GM21360 (cell line): ENCODE measurements around the gene NNMT.

ENCODE experiments used
- ATAC-seq: cut with Tn5 transposase; IDR thresholded peaks from one replicate; pipeline ENCODE4 v1.9.1; 2021; ENCODE audit warnings: mild to moderate bottlenecking, moderate library complexity; ENCODE audit not compliant: unreplicated experiment

NNMT gene

DNA sequence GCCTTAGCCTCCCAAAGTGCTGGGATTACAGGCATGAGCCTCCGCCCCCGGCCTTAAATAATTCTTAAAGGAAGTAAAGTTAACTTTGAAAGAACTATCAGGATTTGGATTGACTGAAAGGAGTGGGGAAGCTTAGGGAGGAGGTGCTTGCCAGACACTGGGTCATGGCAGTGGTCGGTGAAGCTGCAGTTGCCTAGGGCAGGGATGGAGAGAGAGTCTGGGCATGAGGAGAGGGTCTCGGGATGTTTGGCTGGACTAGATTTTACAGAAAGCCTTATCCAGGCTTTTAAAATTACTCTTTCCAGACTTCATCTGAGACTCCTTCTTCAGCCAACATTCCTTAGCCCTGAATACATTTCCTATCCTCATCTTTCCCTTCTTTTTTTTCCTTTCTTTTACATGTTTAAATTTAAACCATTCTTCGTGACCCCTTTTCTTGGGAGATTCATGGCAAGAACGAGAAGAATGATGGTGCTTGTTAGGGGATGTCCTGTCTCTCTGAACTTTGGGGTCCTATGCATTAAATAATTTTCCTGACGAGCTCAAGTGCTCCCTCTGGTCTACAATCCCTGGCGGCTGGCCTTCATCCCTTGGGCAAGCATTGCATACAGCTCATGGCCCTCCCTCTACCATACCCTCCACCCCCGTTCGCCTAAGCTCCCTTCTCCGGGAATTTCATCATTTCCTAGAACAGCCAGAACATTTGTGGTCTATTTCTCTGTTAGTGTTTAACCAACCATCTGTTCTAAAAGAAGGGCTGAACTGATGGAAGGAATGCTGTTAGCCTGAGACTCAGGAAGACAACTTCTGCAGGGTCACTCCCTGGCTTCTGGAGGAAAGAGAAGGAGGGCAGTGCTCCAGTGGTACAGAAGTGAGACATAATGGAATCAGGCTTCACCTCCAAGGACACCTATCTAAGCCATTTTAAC lies at the start of gene NNMT:
Gene NNMT (plus strand): TSS at position 724 of the 929 bp plus-strand sequence. CDS start 158 bp downstream, at position 882.
- no peak for ATAC-seq

DNA sequence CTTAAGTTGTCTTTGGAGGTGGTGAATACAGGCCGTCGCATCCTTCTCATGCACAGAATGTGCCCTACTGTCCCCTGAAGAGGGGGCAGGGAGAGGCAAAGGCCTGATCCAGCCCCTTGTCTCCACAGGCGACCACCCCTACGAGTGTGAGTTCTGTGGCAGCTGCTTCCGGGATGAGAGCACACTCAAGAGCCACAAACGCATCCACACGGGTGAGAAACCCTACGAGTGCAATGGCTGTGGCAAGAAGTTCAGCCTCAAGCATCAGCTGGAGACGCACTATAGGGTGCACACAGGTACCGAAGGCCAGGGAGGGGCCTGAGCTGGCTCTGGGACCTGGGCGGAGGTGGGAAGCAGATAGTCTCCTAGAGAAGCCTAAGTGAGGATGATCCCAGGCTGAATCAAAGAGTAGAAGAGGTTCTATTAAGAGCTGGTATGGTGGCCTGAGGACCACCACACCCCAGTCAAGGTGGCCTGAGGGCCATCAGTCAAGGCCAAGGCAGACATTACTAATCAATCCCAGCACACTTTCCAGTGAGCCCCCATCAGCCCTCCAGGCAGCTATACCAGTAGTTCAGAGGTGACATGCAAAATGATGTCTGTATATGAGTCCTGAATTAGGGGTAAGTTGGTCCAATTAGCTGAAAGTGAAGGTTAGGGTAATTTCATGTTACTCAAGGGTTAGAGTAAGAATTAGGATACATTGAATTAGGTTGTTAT lies 49.0 kb upstream of the NNMT start:
- no peak for ATAC-seq

DNA sequence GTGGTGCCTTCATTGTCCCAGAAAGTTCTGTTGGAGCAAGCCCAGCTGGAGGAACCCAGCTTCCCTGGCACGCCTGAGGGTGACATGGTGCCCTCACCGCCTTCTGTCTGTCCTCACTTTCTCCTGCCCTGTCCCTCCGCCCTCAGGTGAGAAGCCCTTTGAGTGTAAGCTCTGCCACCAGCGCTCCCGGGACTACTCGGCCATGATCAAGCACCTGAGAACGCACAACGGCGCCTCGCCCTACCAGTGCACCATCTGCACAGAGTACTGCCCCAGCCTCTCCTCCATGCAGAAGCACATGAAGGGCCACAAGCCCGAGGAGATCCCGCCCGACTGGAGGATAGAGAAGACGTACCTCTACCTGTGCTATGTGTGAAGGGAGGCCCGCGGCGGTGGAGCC lies 46.0 kb upstream of the NNMT start:
- ATAC-seq = no peak

DNA sequence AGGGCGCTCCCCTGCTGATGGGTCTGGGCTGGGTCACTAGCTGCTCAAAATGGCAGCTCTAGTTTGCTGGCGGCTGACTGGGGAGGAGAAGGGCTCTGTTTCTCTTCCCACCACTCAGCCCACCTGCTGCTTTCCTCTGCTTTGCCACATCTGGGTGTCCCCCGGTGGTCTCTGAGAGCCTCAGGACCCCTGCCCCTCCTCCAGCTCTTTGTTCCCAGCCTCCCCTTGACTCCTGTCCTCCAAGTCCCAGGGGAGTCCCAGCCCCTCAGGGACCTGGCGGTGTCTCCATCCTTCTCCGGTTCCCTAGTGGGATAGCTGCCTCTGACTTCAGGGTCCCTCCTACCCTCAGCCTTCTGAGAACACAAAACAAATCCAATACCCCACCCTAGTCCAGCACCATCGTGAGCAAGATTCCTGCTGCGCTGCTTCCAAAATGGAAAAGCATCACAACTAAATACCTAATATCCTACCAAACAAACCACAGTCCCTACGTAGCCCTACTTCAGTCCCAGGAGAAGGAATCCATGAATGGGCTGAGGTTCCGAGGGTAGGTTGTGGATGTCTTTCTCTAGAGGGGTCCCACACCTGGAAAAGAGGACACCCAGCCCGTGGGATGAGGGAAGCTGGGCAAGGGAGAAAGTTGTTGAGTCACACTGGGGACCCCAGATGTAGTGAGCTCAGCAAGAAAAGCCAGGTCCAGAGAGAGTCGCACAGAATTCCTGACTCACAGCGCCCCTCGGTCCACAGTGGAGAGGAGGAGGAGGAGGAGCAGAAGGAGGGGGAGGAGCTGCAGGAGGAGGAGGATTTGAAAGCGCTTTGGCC lies 45.0 kb upstream of the NNMT start:
- no peak for ATAC-seq

DNA sequence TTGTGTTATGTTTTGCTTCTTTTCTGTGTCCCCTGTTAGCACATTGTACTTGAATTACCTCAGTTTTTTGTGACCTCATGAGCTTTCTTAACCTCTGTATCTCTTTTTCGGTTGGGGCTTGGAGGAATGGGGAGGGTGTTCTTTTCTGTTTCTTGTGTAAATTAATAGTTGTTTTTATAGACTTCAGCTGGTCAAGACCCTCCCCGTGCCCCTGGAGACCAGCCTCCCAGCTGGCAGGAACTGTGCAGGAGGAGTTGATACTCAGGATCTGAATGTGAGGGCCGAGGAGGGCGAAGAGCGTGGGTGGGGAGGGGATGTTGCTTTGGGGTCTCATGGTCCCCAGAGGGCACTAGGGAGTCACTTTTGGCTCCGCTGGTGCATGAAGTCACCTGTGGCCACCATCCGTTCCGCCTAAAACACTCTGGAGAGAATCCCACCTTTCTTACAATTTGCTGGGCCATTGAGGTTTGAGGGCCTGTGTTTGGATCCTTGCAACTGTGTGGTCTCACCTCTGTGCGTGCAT lies 44.3 kb upstream of the NNMT start:
- no peak for ATAC-seq

DNA sequence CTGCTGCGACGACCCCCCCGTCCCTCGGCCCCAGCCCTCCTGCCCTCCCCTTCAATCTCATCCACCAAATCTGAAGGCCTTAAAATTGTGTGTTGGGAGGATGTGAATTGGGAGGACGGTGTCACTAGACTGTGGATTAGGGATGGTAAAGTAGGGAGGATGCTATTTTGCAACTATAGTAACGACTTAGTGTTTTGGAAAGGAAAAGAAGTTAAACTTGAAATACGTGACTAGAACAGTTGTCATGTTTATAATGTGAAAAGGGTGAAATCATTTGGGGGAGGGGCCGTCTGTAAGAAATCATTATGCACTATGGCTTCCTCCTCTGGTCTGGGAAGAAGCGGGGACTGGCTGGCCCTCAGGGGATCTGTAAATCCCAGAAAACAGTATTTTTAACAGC lies 43.4 kb upstream of the NNMT start:
- no peak for ATAC-seq

DNA sequence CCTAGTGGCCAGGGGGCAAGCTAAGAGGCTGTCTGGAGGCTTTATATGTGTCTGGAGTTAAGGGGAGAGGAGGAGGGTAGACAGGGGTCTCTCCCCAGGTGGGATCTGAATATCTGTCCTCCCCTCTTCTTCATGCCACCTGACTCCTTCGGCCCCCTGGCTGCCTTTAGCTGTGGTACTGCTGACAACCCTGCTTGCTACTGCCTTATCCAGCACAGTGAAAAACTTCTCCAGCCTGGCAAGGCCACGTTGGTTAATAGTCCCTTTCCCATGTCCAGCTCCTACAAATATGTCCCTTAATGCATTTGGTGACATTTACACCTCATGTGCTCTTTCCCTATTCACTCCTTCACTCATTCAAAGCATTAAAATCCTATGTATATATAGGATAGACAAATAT lies 42.4 kb upstream of the NNMT start:
- ATAC-seq = no peak

DNA sequence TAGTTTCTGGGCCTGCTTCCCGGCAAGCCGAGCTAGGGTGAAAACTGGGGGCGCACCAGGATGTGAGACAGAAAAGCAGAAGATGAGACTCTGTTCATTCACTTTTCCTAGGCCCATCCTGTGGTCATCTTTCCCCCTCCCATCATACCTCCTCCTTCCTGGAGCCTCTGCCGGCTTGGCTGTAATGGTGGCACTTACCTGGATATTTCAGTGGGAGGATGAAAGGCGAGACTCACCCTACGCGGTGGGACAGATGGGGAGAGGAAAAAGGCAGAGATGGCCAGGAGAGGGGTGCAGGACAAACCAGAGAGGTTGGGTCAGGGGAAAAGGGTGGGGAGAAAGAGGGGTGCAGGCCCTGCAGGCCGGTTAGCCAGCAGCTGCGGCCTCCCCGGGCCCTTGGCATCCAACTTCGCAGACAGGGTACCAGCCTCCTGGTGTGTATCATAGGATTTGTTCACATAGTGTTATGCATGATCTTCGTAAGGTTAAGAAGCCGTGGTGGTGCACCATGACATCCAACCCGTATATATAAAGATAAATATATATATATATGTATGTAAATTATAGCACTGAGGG lies 41.5 kb upstream of the NNMT start:
- no peak for ATAC-seq

DNA sequence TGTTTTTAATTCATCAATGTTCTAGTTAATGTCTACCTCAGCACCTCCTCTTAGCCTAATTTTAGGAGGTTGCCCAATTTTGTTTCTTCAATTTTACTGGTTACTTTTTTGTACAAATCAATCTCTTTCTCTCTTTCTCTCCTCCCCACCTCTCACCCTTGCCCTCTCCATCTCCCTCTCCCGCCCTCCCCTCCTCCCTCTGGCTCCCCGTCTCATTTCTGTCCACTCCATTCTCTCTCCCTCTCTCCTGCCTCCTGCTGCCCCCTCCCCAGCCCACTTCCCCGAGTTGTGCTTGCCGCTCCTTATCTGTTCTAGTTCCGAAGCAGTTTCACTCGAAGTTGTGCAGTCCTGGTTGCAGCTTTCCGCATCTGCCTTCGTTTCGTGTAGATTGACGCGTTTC lies 40.9 kb upstream of the NNMT start:
- no peak for ATAC-seq

DNA sequence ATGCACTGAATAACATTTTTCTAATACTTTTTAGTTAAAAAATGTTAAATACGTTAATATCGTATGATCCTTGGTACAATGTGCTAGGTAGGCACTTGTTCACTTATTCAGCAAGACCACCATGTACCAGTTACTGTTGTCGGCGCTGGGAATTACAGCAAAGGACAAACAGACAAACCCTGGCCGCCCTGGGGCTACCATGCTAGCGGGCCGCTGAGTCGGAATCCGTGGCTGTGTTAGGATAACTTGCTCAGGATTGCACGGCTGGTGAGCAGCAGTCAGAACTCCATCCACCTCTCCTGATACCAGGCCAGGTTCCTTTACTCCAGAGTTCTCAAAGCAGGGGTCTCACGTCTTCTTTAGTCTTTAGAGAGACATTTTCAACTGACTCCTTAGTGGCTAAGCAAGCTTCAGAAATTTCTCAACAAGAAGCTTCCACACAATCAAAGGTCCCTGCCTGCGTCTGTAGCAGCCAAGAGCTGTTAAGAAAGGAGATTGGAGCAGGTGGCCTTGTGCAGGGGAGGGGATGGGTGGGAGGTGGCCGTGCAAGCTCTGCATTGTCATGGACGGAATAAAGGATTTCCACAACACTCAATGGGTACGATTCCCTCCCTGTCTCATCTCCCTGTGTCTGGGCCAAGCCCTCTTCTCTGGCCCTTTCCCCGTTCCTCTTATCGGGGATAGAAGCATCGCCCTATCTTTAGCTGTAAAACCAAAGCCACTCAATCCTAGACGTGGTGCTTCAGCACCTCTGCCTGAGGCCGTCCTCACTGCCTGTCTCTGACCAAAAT lies 39.8 kb upstream of the NNMT start:
- ATAC-seq = no peak

DNA sequence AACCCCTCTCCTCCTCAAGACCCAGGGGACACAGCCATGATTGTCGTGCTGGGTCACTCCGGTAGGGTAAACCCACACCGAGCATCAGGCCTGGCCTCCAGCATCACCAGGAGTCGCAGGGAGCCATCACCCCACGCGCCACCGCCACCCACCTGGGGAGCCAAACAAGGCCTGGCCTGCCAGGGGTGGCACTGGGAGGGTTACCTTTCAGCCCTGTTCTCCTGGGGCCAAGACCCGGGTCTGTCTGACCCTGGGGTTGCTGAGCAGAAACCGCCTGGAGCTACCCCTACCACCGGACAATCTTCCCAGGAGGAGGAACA lies 39.3 kb upstream of the NNMT start:
- ATAC-seq = no peak

DNA sequence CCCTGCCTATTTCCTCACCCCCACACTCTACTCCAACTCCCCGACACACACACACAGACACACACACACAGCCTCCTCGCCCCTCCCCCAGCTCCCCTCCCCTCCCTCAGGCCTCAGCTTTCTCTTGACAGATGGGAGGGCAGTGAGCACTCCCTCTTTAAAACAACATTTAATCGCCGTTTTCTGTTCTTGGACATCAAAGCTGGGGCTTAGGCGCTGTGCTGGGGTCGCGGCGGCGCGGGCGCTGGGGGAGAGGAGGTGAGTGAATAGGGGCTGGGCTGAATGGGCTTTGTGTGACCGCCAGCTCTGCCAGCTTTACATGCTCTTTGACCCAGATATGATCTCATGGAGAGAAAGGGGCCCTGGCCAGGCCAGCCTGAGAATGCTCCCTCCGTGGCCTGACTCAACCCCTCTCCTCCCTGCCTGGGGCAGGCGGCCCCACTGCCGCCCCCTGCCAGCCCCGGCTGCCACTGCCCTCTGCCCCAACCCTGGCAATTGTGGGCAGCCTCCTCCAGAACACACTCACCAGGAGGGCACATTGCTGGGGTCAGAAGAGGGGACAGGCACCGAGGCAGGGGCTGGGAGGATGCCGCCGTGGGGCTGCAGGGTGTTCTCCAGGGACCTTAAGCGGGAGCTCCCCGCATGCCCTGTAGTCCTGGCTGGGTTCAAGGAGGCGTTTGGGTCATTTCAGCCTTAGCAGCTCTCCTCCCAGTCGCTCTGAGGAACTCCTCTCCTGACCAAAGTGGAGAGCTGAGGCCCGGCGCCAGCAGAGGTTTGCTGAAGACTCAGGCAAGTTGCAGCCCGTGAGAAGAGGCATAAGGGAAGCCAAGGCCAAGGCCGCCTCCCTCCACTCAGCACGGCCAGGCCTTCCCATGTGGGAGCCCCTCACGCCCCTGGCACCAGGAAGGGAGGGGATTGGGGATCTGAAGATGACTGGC lies 38.3 kb upstream of the NNMT start:
- ATAC-seq = no peak

DNA sequence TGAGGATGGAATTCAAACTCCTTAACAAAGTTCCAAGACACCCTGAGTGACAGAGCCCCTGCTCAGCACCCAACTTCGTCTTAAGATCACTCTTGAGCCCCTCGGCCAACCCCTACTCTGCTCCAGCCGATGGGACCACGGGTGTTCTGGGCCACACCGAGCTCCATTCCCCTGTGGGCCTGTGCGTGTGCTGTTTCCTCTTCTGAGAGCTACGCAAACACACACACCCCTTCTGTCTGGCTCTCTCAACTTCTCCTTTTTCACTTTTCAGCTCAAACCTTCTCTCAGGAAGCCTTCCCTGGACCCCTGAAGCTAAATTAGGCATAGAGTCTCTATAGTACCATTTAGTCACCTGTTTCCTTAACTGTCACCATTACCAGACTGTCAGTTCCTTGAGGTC lies 37.5 kb upstream of the NNMT start:
- no peak for ATAC-seq

DNA sequence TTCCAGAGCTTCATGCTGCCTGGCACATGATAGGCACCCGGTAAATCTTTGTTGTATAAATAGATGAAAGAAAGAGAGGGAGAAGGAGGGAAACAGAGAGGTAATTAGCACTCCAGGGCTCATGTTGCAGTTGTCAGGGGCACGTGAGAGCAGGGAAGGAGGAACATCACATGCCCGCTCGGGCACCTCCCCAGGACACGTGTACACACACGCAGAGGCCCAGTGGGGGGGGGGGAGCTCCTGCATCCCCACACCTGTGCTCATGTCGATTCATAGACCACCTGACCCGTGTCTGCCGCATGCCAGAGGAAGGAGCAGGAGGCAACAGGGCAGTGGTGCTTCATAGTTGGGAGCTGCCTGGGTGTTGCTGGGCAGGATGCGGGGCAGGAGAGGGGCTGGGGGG lies 37.1 kb upstream of the NNMT start:
- ATAC-seq = no peak

DNA sequence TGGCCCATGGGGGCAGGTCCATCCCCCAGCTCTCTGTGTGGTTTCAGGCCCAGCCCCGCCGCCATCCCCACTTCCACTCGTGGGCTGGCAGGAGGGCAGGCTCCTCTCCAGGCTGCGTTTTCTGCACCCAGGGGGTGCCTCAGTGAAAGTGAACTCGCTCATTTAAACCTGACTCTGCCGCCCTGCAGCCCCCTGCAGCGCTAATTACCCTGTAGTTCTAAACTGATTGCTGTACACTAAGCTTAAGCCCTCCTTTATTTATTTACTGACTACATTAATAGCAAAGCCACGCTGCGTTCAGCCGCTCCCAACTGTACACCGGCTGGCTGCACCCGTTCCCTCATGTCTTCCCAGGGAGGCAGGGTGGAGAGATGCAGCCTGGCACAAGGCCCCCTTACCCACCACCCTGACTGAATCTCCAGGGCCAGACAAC lies 36.6 kb upstream of the NNMT start:
- no peak for ATAC-seq

DNA sequence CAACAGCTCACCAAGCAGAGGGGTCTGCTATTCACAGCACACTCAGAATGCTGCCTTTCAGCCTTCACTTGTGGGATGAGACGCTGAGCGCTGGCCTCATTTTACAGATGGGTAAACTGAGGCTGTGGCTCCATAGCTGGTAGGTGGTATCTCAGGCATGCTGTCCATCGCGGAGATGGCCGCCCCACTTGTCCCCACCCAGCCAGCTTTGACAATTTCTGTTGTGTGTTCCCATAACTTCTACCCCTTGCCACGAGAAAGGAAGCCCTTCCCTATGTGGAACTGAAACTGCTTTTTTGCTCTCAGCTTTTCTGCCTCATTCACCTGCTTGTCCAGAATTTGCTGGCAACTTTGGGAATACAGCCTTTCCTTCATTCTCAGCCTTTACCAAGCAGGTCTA lies 36.1 kb upstream of the NNMT start:
- no peak for ATAC-seq

DNA sequence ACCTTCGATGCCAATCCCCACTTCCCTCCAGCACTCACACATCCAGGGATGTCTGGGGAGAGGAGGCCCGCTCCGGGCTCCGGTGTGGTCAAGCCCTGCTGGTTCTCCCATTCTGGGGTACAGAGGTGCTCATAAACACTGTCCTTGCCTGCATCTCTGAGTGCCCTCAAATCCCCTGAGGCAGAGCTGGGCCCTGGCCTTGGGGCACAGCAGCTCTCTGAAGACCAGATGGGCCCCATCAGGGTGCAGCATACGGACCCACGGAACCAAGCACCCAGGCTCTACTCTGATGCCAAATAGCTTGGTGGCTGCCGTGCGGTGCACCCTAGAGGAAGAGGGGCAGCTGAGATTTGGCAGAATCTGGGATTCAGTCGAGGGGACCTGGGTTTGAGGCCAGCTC lies 35.7 kb upstream of the NNMT start:
- ATAC-seq = no peak

DNA sequence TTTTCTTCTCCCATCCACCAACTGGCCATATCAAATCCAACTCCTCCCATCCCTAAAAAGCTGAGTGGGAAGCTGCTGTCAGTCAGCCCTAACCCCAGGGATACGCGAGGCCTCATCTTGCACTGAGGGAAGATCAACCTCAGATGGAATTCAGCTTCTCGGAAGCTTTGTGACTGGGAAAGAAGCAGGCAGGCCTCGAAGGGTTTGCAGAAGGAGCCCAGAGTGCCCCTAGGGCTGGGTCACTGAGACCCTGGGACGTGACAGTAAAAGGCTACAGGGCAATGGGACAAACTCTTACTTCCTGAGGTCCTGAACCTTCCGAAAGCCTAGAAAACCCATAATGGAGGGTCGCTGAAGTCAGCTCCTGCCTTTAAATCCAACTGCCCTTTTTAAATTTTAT lies 34.4 kb upstream of the NNMT start:
- no peak for ATAC-seq
